Smooth muscle cell of the brain vasculature (primary cell): ENCODE measurements around the gene CDNF.
"Not testable (repeated sequence)": the region's sequence is repeated elsewhere in the genome, so short reads cannot be mapped to it uniquely, and the experiment has no call there.

ENCODE experiments used
- DNase-seq: peaks from one replicate; pipeline ENCODE4 v3.0.0-alpha.2; 2012; ENCODE audit warnings: low read depth, low spot score

CDNF gene

GRCh38 chr10:14839305-14839695 lies 1.5 kb upstream of the CDNF start:
- no peak for DNase-seq

GRCh38 chr10:14838582-14839304 lies 906 bp upstream of the CDNF start:
- no peak for DNase-seq

- no peak for DNase-seq
Observed at GRCh38 chr10:14837003-14837756, 657 bp downstream of the CDNF start.

GRCh38 chr10:14836208-14836607 lies 1.6 kb downstream of the CDNF start:
- no peak for DNase-seq

GRCh38 chr10:14833106-14833505 lies 4.7 kb downstream of the CDNF start:
- DNase-seq: no peak

- DNase-seq: no peak
Observed at GRCh38 chr10:14826076-14826829, 11.6 kb downstream of the CDNF start.

GRCh38 chr10:14823966-14824365 lies 13.9 kb downstream of the CDNF start:
- DNase-seq: no peak

GRCh38 chr10:14822879-14823755 lies 14.7 kb downstream of the CDNF start:
- no peak for DNase-seq

- DNase-seq: no peak
Observed at GRCh38 chr10:14821635-14822375, 16.0 kb downstream of the CDNF start.

GRCh38 chr10:14820775-14821154 lies 17.1 kb downstream of the CDNF start:
- no peak for DNase-seq

- DNase-seq: no peak
Observed at GRCh38 chr10:14820010-14820774, 17.6 kb downstream of the CDNF start.

GRCh38 chr10:14816717-14817116 lies 21.1 kb downstream of the CDNF start:
- not testable (repeated sequence) for DNase-seq

- DNase-seq: no peak
Observed at GRCh38 chr10:14815681-14816080, 22.2 kb downstream of the CDNF start.

GRCh38 chr10:14812271-14812670 lies 25.6 kb downstream of the CDNF start:
- no peak for DNase-seq

GRCh38 chr10:14810969-14811953 lies 26.6 kb downstream of the CDNF start:
- no peak for DNase-seq

- DNase-seq: no peak
Observed at GRCh38 chr10:14806318-14806717, 31.5 kb downstream of the CDNF start.

GRCh38 chr10:14803827-14804226 lies 34.0 kb downstream of the CDNF start:
- no peak for DNase-seq

- no peak for DNase-seq
Observed at GRCh38 chr10:14801723-14802122, 36.1 kb downstream of the CDNF start.

- DNase-seq: no peak
Observed at GRCh38 chr10:14800397-14800796, 37.4 kb downstream of the CDNF start.
